IPS-18c (cell line): ENCODE data around the gene CD40LG.

Source experiments
- H3K4me3 ChIP-seq: 2 replicates; pipeline ENCODE4 v1.7.0; 2013; ENCODE audit warnings: low read depth, mild to moderate bottlenecking, low read length, moderate library complexity; ENCODE audit not compliant: insufficient read depth
- H3K9me3 ChIP-seq: one replicate; pipeline ENCODE4 v1.6.1; 2013; ENCODE audit warnings: mild to moderate bottlenecking, low read length, moderate library complexity; ENCODE audit not compliant: control insufficient read depth, insufficient read depth

The CD40LG gene

GRCh38 chrX:136636121-136636520 is 11.8 kb upstream of the CD40LG start:
- Histone ChIP-seq H3K9me3 (no peaks in the 10 kb centered on the region), H3K4me3 (no peak overlapping the region)

GRCh38 chrX:136639506-136640176 is 8.3 kb upstream of the CD40LG start:
- Histone ChIP-seq H3K4me3 (no peak overlapping the region), H3K9me3 (no peaks in the 10 kb centered on the region)

GRCh38 chrX:136643243-136643642 is 4.7 kb upstream of the CD40LG start:
- H3K9me3 ChIP-seq = peaks cover 3% of the 10 kb centered on the region

DNA sequence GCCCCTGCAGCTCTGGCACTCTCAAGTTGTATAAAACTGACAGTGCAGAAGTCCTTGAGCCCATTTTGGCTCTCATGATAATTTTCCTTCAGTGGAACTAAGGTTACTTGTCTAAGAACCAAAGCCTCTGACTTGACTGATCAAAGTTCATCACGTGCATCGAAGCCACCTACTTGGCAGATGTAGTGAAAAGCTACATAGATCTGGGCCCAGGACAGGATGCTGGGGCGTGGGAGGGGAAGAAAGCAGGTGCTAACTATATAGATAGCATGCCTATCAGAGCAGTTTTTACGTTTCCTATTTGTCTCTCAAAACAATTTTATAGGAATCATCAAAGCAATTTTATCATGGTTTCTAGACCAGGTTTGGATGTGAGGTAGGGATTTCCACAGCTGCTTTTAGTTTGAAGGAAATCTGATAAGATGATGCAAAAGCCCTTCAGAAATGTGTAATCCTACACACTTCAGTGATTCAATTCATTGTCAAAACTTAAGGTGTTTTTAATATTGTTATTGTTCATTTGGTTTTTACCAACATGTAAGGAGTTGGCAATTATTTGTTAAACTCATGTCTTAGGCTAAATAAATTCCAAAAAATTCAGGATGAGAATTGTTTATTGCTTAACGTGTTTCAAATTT is 1.2 kb upstream of the CD40LG start:
- Histone ChIP-seq H3K9me3 (peaks cover 3% of the 10 kb centered on the region), H3K4me3 (no peak overlapping the region)

More at GRCh38 chrX:136643243-136643642, 4.7 kb upstream of the CD40LG start:
- H3K4me3 ChIP-seq = no peak overlapping the region

DNA sequence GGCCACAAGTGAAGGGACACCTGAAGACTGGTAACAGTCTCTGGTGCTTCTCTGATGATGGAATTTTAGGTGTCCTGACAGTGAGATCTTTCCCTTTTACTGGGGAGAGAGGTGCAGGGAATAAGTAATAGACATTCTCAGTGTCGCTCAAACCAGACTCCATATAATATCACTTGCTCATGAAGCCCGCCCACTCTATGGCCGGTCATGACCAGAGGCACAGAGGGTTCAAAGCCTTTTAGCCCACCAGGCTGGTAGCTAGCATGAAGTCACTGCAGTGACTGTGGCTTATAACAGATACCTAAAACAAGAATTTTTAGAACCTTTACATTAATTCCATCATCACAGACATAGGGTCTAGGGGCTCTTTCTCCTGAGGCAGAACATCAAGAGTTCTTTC is 2.9 kb downstream of the CD40LG start:
- Histone ChIP-seq H3K4me3 (no peak overlapping the region), H3K9me3 (no peaks in the 10 kb centered on the region)

DNA sequence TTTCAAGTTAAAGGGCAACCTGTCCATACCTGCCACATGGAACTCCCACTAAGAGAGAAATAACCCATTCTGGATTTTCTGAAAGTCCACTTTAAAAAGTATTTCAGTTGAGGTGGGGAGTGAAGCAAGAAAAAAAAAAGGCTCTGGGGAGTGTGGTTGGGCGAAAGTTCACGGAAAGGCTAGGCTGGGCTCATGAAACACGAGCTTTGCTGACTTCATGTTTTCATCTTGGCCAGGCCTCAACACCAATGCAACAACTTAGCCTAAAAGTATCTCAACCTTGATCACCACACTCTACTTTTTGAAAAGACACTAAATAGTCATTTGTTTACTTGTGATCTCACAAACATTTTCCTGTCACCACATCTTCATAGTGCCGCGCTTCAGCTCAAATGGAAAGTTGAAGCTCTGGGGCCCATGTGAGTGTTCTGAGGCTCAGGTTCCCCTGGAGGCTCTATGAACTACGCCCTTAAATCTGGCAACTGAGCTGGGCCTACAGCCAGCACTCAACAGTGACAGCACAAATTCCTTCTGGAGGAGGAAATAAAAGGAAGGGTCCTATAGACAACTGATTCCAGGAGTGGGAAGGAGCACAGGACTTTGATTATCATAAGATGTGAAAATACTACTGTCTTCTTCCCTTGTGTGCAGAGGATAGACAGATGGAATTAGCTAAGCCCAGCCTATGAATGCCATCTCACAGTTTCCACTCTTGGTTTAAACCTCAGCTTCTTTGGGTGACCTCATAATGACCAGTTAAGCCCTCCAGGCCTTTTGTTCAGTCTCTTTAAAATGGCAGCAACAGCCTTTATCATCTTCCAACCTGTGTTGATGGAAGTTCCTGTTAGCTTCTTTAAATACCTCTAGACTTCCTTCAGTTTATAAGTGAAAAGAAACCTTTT is 5.1 kb downstream of the CD40LG start:
- H3K9me3 ChIP-seq = peaks cover 1% of the 10 kb centered on the region
- H3K4me3 ChIP-seq = no peak overlapping the region

GRCh38 chrX:136656361-136656964 is 8.5 kb downstream of the CD40LG start:
- H3K9me3 ChIP-seq = peaks cover 3% of the 10 kb centered on the region
- no peak overlapping the region for H3K4me3 ChIP-seq

GRCh38 chrX:136658151-136658550 is 10.2 kb downstream of the CD40LG start:
- Histone ChIP-seq H3K4me3 (no peak overlapping the region), H3K9me3 (peaks cover 5% of the 10 kb centered on the region)

DNA sequence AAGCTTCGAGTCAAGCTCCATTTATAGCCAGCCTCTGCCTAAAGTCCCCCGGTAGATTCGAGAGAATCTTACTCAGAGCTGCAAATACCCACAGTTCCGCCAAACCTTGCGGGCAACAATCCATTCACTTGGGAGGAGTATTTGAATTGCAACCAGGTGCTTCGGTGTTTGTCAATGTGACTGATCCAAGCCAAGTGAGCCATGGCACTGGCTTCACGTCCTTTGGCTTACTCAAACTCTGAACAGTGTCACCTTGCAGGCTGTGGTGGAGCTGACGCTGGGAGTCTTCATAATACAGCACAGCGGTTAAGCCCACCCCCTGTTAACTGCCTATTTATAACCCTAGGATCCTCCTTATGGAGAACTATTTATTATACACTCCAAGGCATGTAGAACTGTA is 11.2 kb downstream of the CD40LG start:
- no peak overlapping the region for H3K4me3 ChIP-seq
- H3K9me3 ChIP-seq = peaks cover 5% of the 10 kb centered on the region

DNA sequence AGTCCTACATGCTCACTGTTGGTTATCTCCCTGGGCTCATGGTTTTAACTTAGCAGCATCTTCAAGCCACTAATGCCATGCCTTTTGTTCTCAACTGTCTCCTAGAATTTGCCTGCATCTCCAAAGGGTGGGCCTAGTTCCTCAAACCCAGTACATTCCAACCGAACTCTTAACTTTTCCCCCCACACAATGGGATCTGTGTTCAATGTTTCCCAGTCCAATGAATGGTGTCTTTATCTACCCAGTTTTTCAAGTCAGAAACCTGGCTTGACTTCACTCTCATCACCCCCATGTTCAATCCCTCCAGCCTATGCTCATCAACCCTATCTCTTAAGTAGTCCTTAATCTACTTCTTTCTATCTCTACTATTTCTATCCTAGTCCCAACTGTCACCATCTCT is 12.9 kb downstream of the CD40LG start:
- Histone ChIP-seq H3K9me3 (peaks cover 5% of the 10 kb centered on the region), H3K4me3 (no peak overlapping the region)

DNA sequence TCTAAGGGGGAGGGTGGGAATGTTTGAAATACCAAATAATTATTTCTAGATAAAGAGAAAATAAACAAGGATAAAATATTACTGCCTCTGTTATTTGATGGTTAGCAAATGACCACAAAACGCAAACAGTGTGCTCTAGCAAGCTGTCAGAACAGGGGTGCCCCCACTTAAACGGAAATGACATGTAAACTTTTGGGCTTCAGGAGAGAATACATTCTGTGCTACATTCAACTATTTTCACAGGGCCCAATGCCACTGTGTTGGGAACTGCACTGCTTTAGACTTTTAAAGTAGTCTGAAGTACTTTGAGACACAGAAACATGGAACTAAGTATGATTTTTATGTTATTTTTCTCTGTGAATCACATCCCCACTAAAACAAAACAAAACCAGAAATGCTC is 14.1 kb downstream of the CD40LG start:
- H3K9me3 ChIP-seq = peaks cover 5% of the 10 kb centered on the region
- no peak overlapping the region for H3K4me3 ChIP-seq

GRCh38 chrX:136662976-136663375 is 15.0 kb downstream of the CD40LG start:
- H3K4me3 ChIP-seq = no peak overlapping the region
- H3K9me3 ChIP-seq = peaks cover 7% of the 10 kb centered on the region

DNA sequence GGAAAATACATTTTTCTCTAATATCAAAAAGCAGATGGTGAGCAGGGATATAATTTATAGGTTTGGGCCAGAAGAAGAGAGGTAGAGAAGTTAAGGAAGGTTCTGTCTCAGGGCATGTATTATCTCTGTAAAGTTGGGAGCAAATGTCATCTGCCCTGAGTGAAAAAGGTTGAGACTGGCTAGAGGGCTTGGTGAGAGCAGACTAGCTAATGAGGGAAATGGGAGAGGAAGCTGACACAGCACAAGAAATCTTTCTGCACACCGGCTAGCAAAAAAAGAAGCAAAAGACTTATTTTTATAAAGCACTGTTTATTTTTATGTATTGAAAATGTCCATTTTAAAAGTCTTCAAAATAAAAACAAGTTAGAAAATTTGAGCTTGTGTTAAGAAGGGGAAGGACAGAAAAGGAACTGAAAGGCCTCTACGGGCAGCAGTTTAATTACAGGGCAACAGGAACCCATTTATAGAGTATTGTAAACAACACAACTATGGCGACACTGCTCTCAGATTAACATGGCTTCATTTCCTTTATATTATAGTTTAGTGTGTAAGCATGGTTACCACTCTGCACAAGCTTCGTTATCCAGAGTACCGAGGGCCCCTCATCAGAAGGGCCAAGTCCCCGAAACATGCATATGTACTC is 17.4 kb downstream of the CD40LG start:
- Histone ChIP-seq H3K4me3 (no peak overlapping the region; the same call in 1 of the 2 replicates), H3K9me3 (peaks cover 7% of the 10 kb centered on the region)

DNA sequence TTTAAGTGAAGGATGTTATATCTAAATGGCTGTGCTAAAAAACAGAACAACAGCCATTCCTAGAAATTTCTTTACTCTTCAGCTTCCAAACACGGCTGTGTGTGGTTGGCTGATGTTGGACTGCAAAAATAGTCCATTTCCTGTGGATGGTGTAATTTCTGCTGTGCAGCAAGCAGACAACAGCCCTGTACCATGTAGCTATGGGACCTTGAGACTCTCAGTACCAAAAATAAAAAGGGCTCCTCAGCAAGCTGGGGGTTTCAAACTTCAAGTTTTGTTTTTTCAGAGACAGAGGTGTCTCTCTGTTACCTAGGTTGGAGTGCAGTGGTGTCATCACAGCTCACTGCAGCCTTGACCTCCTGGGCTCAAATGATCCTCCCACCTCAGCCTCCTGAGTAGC is 18.1 kb downstream of the CD40LG start:
- Histone ChIP-seq H3K4me3 (no peak overlapping the region), H3K9me3 (peaks cover 9% of the 10 kb centered on the region)

DNA sequence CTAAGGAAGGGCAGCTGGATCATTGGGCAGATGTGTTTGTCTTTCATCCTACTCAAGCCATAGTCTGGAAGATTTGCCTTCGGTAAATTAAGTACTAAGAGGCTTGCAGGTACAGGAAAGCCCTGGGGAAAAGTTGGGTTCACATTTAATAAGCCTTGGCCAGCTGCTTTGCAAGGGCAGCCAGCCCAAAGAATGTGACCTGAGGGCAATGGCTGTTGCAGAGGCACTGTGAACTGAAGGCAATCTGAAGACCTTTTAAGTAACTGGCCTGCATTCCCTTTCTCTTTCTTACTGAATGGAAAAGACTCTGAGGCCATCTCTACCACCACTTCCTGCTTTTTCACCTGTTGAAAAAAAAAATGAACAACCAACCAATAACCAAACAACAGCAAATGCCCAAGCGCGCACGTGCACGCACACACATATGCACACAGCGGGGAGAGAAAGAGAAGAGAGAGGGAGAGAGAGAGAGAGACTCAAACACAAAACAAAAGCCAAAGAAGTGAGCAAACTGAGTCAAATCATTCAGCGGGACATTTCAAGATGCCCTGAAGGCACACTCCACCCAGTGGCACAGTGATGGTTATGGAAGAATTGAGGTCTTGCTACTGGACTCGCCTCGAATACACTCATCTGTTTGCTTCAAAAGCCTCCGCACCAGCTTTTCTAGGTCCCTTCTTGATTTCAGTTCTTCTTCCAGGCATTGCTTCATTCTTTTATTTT is 19.6 kb downstream of the CD40LG start:
- H3K4me3 ChIP-seq = no peak overlapping the region
- H3K9me3 ChIP-seq = peaks cover 7% of the 10 kb centered on the region

DNA sequence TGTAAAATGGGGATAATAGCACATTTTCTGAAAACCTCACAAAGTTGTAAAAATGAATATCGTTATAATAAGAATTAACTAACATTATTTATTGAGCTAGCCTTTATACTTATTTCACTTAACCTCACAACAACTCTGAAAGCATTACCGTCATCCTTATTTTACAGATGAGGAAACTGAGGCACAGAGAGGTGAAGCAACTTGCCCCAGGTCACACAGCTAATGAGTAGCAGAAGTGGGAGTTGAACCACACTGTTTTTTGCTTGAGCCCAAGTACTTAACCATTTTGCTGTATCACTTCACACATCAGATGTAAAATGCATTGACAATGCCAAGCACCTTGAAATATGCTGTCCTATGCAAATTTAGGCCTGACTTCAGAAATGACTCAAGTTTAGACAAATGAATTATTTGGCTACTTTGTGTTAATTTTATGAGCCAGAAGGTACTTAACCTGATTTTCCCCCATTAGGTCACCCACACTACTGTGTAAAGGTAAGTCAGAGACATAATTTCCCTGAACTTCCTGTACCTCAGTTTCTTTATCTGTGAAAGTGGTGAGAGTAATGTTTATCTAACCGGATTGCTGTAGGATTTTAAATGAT is 23.1 kb downstream of the CD40LG start:
- no peak overlapping the region for H3K4me3 ChIP-seq
- peaks cover 9% of the 10 kb centered on the region for H3K9me3 ChIP-seq
